Body of pancreas (tissue), 4 donors: ENCODE measurements around the gene IL31RA.

ENCODE experiments used
- CTCF ChIP-seq, 7 experiments: fragments of 450-650 bp in 4 of 7; fragments of 200-600 bp in 3 of 7; sonication (generic) in 3 of 7; IDR thresholded peaks; one replicate each; pipeline ENCODE4 v1.5.1; 2016 to 2019; ENCODE audit warnings: antibody characterized with exemption in 7 of 7
- POLR2A ChIP-seq, 3 donors: fragments of 450-650 bp; IDR thresholded peaks; one replicate each; pipeline ENCODE4 v1.6.1; 2016; ENCODE audit warnings: antibody characterized with exemption in 3 of 3, mild to moderate bottlenecking in 2 of 3

- TF ChIP-seq CTCF (IDR thresholded peaks at IDR 0.05) (no peak), POLR2A (IDR thresholded peaks at IDR 0.05) (no peak)
Observed at GRCh38 chr5:55857247-55857640, 6.1 kb downstream of the IL31RA start.
